K562 (cell line): Measurements from ENCODE around the gene BATF. TPM values are rescaled to one million over a fixed set of nuclear protein-coding genes. Genes with fewer than 3 reads are reported as not detected.

Experiments used
- ATAC-seq: fragments of 200-7000 bp; cut with Tn5 transposase; 3 replicates; pipeline ENCODE4 v1.9.1; 2020; ENCODE audit warnings: moderate library complexity
- BruUV-seq: library from RNA; stranded (reverse); fragments of 400-500 nt; replicated peaks from 2 replicates; lab custom pipeline; 2021; lab: Mats Ljungman, UMichigan
- CTCF ChIA-PET: fragments of 300-600 bp; formaldehyde crosslinking; extraction: SDS; loops from one replicate; lab custom pipeline; 2021; ENCODE audit warnings: low intra/inter-chr PET ratio; lab: Yijun Ruan, JAX
- POLR2A ChIA-PET: fragments of 300-600, 350-650 bp; sonication (Branson Sonifier 250); formaldehyde crosslinking; extraction: SDS; loops from one replicate; lab custom pipeline; 2021; ENCODE audit warnings: antibody characterized with exemption, inconsistent platforms; lab: Yijun Ruan, JAX
- DNase-seq, 4 experiments: peaks; one replicate each; pipeline versions ENCODE4 v3.0.0 to v3.0.0-alpha.2; 2011 to 2018; ENCODE audit warnings: low spot score in 3 of 4, mixed read lengths in 3 of 4; ENCODE audit errors: extremely low read depth in 1 of 4
- FAIRE-seq: peaks from 2 replicates; lab custom pipeline; 2011; peaks lifted over from hg19 to GRCh38; lab: Jason Lieb, UNC
- H2AFZ ChIP-seq: 2 replicates; pipeline ENCODE4 v1.6.0; 2011; ENCODE audit warnings: low read depth, low read length, control low read depth, inconsistent platforms
- H3K27ac ChIP-seq: fragments of 200-600 bp; 3 replicates; pipeline ENCODE4 v1.8.0; 2011; ENCODE audit warnings: low read depth, mild to moderate bottlenecking, control low read depth, inconsistent platforms, low read length, moderate library complexity, mixed read lengths; ENCODE audit errors: extremely low read depth
- H3K27me3 ChIP-seq, 2 experiments: fragments of 300-600 bp in 1 of 2; 2 replicates in 1 of 2; 3 replicates in 1 of 2; pipeline versions ENCODE4 v1.6.0 to v1.8.0; 2011; ENCODE audit warnings: inconsistent platforms in 2 of 2, low read length in 2 of 2, mild to moderate bottlenecking in 1 of 2, mixed read lengths in 1 of 2, moderate library complexity in 1 of 2; ENCODE audit not compliant: control insufficient read depth in 2 of 2, insufficient read depth in 2 of 2
- H3K36me3 ChIP-seq: fragments of 300-600 bp; 3 replicates; pipeline ENCODE4 v1.8.0; 2011; ENCODE audit warnings: mild to moderate bottlenecking, low read length, inconsistent platforms; ENCODE audit not compliant: control insufficient read depth, insufficient read depth
- H3K4me1 ChIP-seq, 2 experiments: fragments of 200-600 bp in 1 of 2; replicated peaks in 1 of 2; 2 replicates in 1 of 2; 3 replicates in 1 of 2; pipeline versions ENCODE4 v1.5.1 to v1.8.0; 2011; ENCODE audit warnings: inconsistent platforms in 2 of 2, low read length in 2 of 2, mild to moderate bottlenecking in 1 of 2, mixed read lengths in 1 of 2, moderate library complexity in 1 of 2; ENCODE audit not compliant: control insufficient read depth in 2 of 2, insufficient read depth in 2 of 2
- H3K4me2 ChIP-seq: 2 replicates; pipeline ENCODE4 v1.6.1; 2011; ENCODE audit warnings: low read length, control low read depth, inconsistent platforms, mixed read lengths; ENCODE audit not compliant: insufficient read depth
- H3K4me3 ChIP-seq: fragments of 200-600 bp; sonication (generic), shearing (Covaris generic); 2 replicates; pipeline ENCODE4 v1.5.1; 2016; ENCODE audit warnings: control low read depth, inconsistent platforms
- H3K79me2 ChIP-seq: fragments of 200-600 bp; 3 replicates; pipeline ENCODE4 v1.8.0; 2011; ENCODE audit warnings: low read length, inconsistent platforms; ENCODE audit not compliant: control insufficient read depth, insufficient read depth
- H3K9ac ChIP-seq, 2 experiments: 2 replicates each; pipeline versions ENCODE4 v1.6.0 to v1.6.1; 2011; ENCODE audit warnings: low read depth in 2 of 2, low read length in 2 of 2, control low read depth in 1 of 2, inconsistent platforms in 1 of 2, mild to moderate bottlenecking in 1 of 2, mixed read lengths in 1 of 2; ENCODE audit not compliant: insufficient read depth in 1 of 2
- H3K9me1 ChIP-seq: one replicate; pipeline ENCODE4 v1.6.0; 2011; ENCODE audit warnings: inconsistent platforms, mild to moderate bottlenecking, low read length, moderate library complexity; ENCODE audit not compliant: control insufficient read depth, insufficient read depth
- H3K9me3 ChIP-seq: replicated peaks from 2 replicates; pipeline ENCODE4 v1.5.1; 2011; ENCODE audit warnings: low read depth, low read length, inconsistent platforms; ENCODE audit not compliant: control insufficient read depth, insufficient read depth
- H4K20me1 ChIP-seq: replicated peaks from 2 replicates; pipeline ENCODE4 v1.6.1; 2011; ENCODE audit warnings: low read length, inconsistent platforms, mixed read lengths; ENCODE audit not compliant: control insufficient read depth, insufficient read depth
- EGR1 ChIP-seq: fragments of 450-650 bp; conservative IDR thresholded peaks from 2 replicates; pipeline ENCODE4 v1.6.1; 2017; ENCODE audit warnings: mild to moderate bottlenecking
- MED1 ChIP-seq: sonication (generic); formaldehyde crosslinking; IDR thresholded peaks from 2 replicates; pipeline ENCODE4 v1.8.1; 2023; ENCODE audit warnings: missing genetic modification reagents, borderline replicate concordance
- NFE2 ChIP-seq: IDR thresholded peaks from 2 replicates; pipeline ENCODE4 v1.6.1; 2014; ENCODE audit warnings: antibody characterized with exemption, low read depth
- RAD21 ChIP-seq, 2 experiments: fragments of 250-450 bp in 1 of 2; fragments of 450-650 bp in 1 of 2; sonication (Bioruptor Pico) in 1 of 2; formaldehyde crosslinking in 1 of 2; IDR thresholded peaks in 1 of 2; conservative IDR thresholded peaks in 1 of 2; 2 replicates each; pipeline versions ENCODE4 v1.4.0 to v1.8.0; 2020 to 2022; ENCODE audit warnings: mild to moderate bottlenecking in 2 of 2, moderate library complexity in 1 of 2
- ZC3H8 ChIP-seq: fragments of 450-650 bp; IDR thresholded peaks from 2 replicates; pipeline ENCODE4 v1.6.1; 2017
- WGBS: fragments of 100-300 bp; shearing (Covaris generic); methylation state at CpG from one replicate; pipeline ENCODE4 v1.1.6; 2016; ENCODE audit warnings: low coverage, mixed read lengths; ENCODE audit not compliant: insufficient coverage; ENCODE audit errors: missing lambda C conversion rate; 5-methylcytosine and 5-hydroxymethylcytosine counted together
- in situ Hi-C: fragments of 300-500 bp; cut with MboI; formaldehyde crosslinking; loops from 4 replicates; pipeline ENCODE4 v1.15.0; 2018; ENCODE audit warnings: inconsistent platforms, mixed read lengths
- intact Hi-C: fragments of 100-400 bp; cut with micrococcal nuclease; formaldehyde crosslinking; loops from 2 replicates; pipeline ENCODE4 v1.14.2; 2022
- polyA plus RNA-seq, 8 experiments: library from polyadenylated mRNA; depleted of rRNA in 4 of 8; stranded (reverse) in 5 of 8; unstranded in 3 of 8; fragments of >200 nt; fragmentation: Nextera tagmentation in 2 of 8; fragmentation: Illumina TruSeq in 1 of 8; extraction: Ambion mirVana in 2 of 8; extraction: Trizol in 1 of 8; gene quantifications; 2 replicates each; pipeline versions ENCODE4 v1.2.1 to v1.2.3, GENCODE V29; 2011 to 2014; ENCODE audit warnings: inconsistent platforms in 1 of 8, missing spikeins in 1 of 8
- total RNA-seq, 7 experiments: library from RNA; depleted of rRNA in 6 of 7; stranded (reverse); fragments of >200 nt in 6 of 7; fragmentation: Illumina TruSeq in 2 of 7; extraction: Trizol in 2 of 7; gene quantifications; 2 replicates each; pipeline versions ENCODE4 v1.2.1 to v1.2.3, GENCODE V29; 2011 to 2021; ENCODE audit warnings: low replicate concordance in 1 of 7
- TF ChIP-seq, protein P1 (sequence below), 3 experiments: IDR thresholded peaks in 2 of 3; conservative IDR thresholded peaks in 1 of 3; 2 replicates each; pipeline ENCODE4 v1.5.1; 2011 to 2012; ENCODE audit warnings: low read length in 3 of 3, mild to moderate bottlenecking in 3 of 3, control low read depth in 2 of 3, improper control_type of control experiment in 1 of 3, inconsistent platforms in 1 of 3, low read depth in 1 of 3, mixed read lengths in 1 of 3, moderate library complexity in 1 of 3; ENCODE audit not compliant: insufficient read depth in 2 of 3
- TF ChIP-seq, protein P2 (sequence below): IDR thresholded peaks from 2 replicates; pipeline ENCODE4 v1.6.1; 2011; ENCODE audit warnings: borderline replicate concordance, low read depth, mild to moderate bottlenecking, moderate library complexity, low read length; ENCODE audit not compliant: insufficient read depth, poor library complexity, severe bottlenecking
- TF ChIP-seq, protein P3 (sequence below): sonication (generic); formaldehyde crosslinking; IDR thresholded peaks from 2 replicates; pipeline ENCODE4 v1.8.0; 2022; ENCODE audit warnings: missing genetic modification reagents, mild to moderate bottlenecking, moderate library complexity, borderline replicate concordance

The BATF gene
- total and polyA plus RNA-seq, 9 of the 15 experiments (the other 6 are each of a cell fraction or from before 2014, with no cell fraction given): 0.13 to 2.1 (median 0.55) TPM; not detected in 2

DNA sequence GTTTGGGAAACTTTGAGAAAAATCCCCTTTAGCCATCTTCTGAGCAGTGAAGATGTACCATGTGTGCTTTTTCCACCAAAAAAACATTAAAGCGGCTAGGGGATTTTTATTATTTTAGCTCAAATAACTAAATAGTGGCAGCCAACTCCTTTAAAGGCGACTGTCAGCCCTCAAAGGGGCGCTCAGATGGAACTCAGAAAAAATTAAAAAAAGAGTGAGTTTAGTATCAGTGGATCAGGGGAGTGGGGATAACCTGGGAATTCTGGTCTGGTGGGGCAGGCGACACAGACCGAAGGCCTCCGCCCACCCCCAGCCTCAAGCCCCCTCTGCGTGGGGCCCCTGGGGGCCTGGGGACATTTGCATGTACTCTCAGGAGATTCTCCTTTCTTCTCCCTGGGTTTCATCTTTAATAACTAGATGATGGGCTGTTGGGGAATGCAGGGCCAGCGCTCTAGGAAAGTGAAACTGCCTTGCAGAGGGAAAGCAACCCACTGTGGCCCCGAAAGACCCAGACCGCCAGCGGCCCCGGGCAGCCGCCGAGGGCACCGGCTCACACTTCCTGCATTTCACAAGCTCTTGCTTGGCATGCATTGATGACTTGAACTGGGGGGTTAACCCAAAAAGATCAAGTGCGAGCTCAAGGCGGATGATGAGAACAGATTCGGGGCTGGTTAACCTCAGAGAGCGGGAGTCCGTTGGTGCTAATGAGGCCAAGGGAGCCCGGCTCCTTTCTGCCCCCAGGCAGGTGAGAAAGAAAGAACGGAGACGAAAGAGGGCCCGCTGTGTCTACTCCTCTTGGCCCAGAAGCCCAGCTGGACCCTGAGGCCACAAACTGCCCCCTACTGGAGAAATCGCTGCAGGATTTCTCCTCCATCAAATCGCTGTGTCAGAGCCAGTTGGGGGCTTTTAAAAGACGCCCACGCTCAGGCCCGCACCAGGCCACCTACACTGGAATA is 7.3 kb upstream of the BATF start:
- POLR2A ChIA-PET: no interaction called here

More for the DNA sequence above, 7.3 kb upstream of the BATF start:
- Histone ChIP-seq H3K4me1 (peaks cover 0 to 9% of the 10 kb centered on the region in 2 experiments; a peak in 3 of 5 replicates), H3K9me1 (no peaks in the 10 kb centered on the region), H3K4me2 (peak overlapping the region; percentile 43), H3K79me2 (no peaks in the 10 kb centered on the region), H3K4me3 (no peak overlapping the region; the same call in 1 of the 2 replicates), H4K20me1 (no peaks in the 10 kb centered on the region), H2AFZ (peak overlapping the region; percentile 59), H3K9ac (no peak overlapping the region; a peak in 2 of 4 replicates), H3K27ac (no peak overlapping the region), H3K36me3 (no peaks in the 10 kb centered on the region), H3K27me3 (peaks cover 0 to 9% of the 10 kb centered on the region in 2 experiments; a peak in 1 of 5 replicates), H3K9me3 (no peaks in the 10 kb centered on the region)
- intact Hi-C loops (no loop called here), in situ Hi-C loops (no loop called here)
- CTCF ChIA-PET: interaction anchor here (0.6 to 1.6 kb wide), 2 partner anchors 53 to 207 kb away, joined by 4 to 8 read pairs; no protein-coding TSS in a partner anchor
- no peak for FAIRE-seq
- TF ChIP-seq EGR1 (peak; percentile 72), ZC3H8 (no peak), NFE2 (peak; percentile 20; the same call in 1 of the 2 replicates), RAD21 (CRISPR knock-in tag; conservative IDR thresholded peaks at IDR 0.05 in 1 of 2, IDR thresholded peaks at IDR 0.05 in 1 of 2) (peak in 1 of 2 experiments; percentile 35; a peak in 3 of 4 replicates), MED1 (no peak)
- TF ChIP-seq, protein P1, sequence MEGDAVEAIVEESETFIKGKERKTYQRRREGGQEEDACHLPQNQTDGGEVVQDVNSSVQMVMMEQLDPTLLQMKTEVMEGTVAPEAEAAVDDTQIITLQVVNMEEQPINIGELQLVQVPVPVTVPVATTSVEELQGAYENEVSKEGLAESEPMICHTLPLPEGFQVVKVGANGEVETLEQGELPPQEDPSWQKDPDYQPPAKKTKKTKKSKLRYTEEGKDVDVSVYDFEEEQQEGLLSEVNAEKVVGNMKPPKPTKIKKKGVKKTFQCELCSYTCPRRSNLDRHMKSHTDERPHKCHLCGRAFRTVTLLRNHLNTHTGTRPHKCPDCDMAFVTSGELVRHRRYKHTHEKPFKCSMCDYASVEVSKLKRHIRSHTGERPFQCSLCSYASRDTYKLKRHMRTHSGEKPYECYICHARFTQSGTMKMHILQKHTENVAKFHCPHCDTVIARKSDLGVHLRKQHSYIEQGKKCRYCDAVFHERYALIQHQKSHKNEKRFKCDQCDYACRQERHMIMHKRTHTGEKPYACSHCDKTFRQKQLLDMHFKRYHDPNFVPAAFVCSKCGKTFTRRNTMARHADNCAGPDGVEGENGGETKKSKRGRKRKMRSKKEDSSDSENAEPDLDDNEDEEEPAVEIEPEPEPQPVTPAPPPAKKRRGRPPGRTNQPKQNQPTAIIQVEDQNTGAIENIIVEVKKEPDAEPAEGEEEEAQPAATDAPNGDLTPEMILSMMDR (IDR thresholded peaks at IDR 0.05 in 2 of 3, conservative IDR thresholded peaks at IDR 0.05 in 1 of 3; ENCODE audit: insufficient read depth in 2 of 3, low read depth in 1 of 3, low read length in 3 of 3): peak; percentile 30 to 55 (median 54); a peak in 5 of 6 replicates
- TF ChIP-seq, protein P2, sequence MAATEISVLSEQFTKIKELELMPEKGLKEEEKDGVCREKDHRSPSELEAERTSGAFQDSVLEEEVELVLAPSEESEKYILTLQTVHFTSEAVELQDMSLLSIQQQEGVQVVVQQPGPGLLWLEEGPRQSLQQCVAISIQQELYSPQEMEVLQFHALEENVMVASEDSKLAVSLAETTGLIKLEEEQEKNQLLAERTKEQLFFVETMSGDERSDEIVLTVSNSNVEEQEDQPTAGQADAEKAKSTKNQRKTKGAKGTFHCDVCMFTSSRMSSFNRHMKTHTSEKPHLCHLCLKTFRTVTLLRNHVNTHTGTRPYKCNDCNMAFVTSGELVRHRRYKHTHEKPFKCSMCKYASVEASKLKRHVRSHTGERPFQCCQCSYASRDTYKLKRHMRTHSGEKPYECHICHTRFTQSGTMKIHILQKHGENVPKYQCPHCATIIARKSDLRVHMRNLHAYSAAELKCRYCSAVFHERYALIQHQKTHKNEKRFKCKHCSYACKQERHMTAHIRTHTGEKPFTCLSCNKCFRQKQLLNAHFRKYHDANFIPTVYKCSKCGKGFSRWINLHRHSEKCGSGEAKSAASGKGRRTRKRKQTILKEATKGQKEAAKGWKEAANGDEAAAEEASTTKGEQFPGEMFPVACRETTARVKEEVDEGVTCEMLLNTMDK: peak; percentile 78
- TF ChIP-seq, protein P3, sequence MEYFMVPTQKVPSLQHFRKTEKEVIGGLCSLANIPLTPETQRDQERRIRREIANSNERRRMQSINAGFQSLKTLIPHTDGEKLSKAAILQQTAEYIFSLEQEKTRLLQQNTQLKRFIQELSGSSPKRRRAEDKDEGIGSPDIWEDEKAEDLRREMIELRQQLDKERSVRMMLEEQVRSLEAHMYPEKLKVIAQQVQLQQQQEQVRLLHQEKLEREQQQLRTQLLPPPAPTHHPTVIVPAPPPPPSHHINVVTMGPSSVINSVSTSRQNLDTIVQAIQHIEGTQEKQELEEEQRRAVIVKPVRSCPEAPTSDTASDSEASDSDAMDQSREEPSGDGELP (CRISPR knock-in tag): peak; percentile 25; the same call in 1 of the 2 replicates
- peak; percentile 32 to 44 (median 37) for DNase-seq
- WGBS: 18% methylated on average over 17 of the region's 29 CpGs
- ATAC-seq: peak; percentile 71
- BruUV-seq: no TSS peak
